GM12878 (cell line): Measurements from ENCODE around the gene CAB39. TPM values are rescaled to one million over a fixed set of nuclear protein-coding genes. Genes with fewer than 3 reads are reported as not detected.
A peak's percentile ranks its signal among the peaks of the same experiment; 100 is the strongest.

Experiments
- ATAC-seq: fragments of 200-7000 bp; cut with Tn5 transposase; 3 replicates; pipeline ENCODE4 v1.9.1; 2020; ENCODE audit warnings: mild to moderate bottlenecking, moderate library complexity
- BruUV-seq: library from RNA; stranded (reverse); fragments of 400-500 nt; replicated peaks from 2 replicates; lab custom pipeline; 2021; lab: Mats Ljungman, UMichigan
- CTCF ChIA-PET: fragments of 300-600 bp; sonication (Branson Sonifier 250); formaldehyde crosslinking; extraction: SDS; loops from one replicate; lab custom pipeline; 2021; ENCODE audit warnings: inconsistent platforms; lab: Yijun Ruan, JAX
- POLR2A ChIA-PET: fragments of 350-600 bp; formaldehyde crosslinking; extraction: SDS; loops from one replicate; lab custom pipeline; 2021; ENCODE audit warnings: inconsistent platforms; lab: Charles Lee
- RAD21 ChIA-PET: fragments of 300-600 bp; sonication (Branson Sonifier 250); formaldehyde crosslinking; loops from one replicate; lab custom pipeline; 2023; ENCODE audit warnings: antibody characterized with exemption; ENCODE audit not compliant: unreplicated experiment; lab: Charles Lee
- SMC1A ChIA-PET: fragments of 300-600 bp; sonication (Branson Sonifier 250); formaldehyde crosslinking; loops from one replicate; lab custom pipeline; 2023; ENCODE audit not compliant: unreplicated experiment, uncharacterized antibody; lab: Charles Lee
- DNase-seq: peaks from one replicate; pipeline ENCODE4 v3.0.0-alpha.2; 2011; ENCODE audit warnings: low read depth, low spot score
- FAIRE-seq: peaks from 3 replicates; lab custom pipeline; 2011; peaks lifted over from hg19 to GRCh38; lab: Jason Lieb, UNC
- H2AFZ ChIP-seq: 2 replicates; pipeline ENCODE4 v1.6.0; 2011; ENCODE audit warnings: low read depth, low read length, control low read depth; ENCODE audit not compliant: control insufficient read depth
- H3K27ac ChIP-seq: 2 replicates; pipeline ENCODE4 v1.5.1; 2011; ENCODE audit warnings: control low read depth; ENCODE audit not compliant: control insufficient read depth, insufficient read depth
- H3K27me3 ChIP-seq, 2 experiments: replicated peaks in 1 of 2; 2 replicates each; pipeline versions ENCODE4 v1.6.0 to v1.6.1; 2011; ENCODE audit warnings: low read length in 1 of 2; ENCODE audit not compliant: control insufficient read depth in 2 of 2, insufficient read depth in 2 of 2
- H3K36me3 ChIP-seq, 2 experiments: 2 replicates each; pipeline ENCODE4 v1.5.1; 2011; ENCODE audit warnings: low read length in 1 of 2; ENCODE audit not compliant: control insufficient read depth in 2 of 2, insufficient read depth in 2 of 2
- H3K4me1 ChIP-seq: 2 replicates; pipeline ENCODE4 v1.6.1; 2011; ENCODE audit warnings: mild to moderate bottlenecking, low read length, moderate library complexity, mixed read lengths; ENCODE audit not compliant: control insufficient read depth, insufficient read depth
- H3K4me2 ChIP-seq: 2 replicates; pipeline ENCODE4 v1.6.0; 2011; ENCODE audit warnings: control low read depth; ENCODE audit not compliant: control insufficient read depth, insufficient read depth
- H3K4me3 ChIP-seq: fragments of 200-600 bp; sonication (generic); 2 replicates; pipeline ENCODE4 v1.5.1; 2016
- H3K79me2 ChIP-seq: 2 replicates; pipeline ENCODE4 v1.6.0; 2011; ENCODE audit warnings: low read length; ENCODE audit not compliant: control insufficient read depth, insufficient read depth
- H3K9ac ChIP-seq: 2 replicates; pipeline ENCODE4 v1.8.0; 2011; ENCODE audit warnings: low read length, control low read depth, mixed read lengths; ENCODE audit not compliant: control insufficient read depth, insufficient read depth
- H3K9me3 ChIP-seq: replicated peaks from 3 replicates; pipeline ENCODE4 v1.5.1; 2011; ENCODE audit warnings: mild to moderate bottlenecking, low read length; ENCODE audit not compliant: control insufficient read depth, insufficient read depth
- H4K20me1 ChIP-seq: 2 replicates; pipeline ENCODE4 v1.6.0; 2011; ENCODE audit not compliant: control insufficient read depth, insufficient read depth
- CTCF ChIP-seq, 3 experiments: IDR thresholded peaks in 2 of 3; conservative IDR thresholded peaks in 1 of 3; 2 replicates each; pipeline ENCODE4 v1.5.1; 2011; ENCODE audit warnings: low read depth in 3 of 3, low read length in 3 of 3, mild to moderate bottlenecking in 3 of 3, control low read depth in 2 of 3, moderate library complexity in 2 of 3, inconsistent platforms in 1 of 3, mixed read lengths in 1 of 3; ENCODE audit not compliant: control insufficient read depth in 2 of 3, insufficient read depth in 1 of 3; ENCODE audit errors: extremely low read depth in 1 of 3
- EGR1 ChIP-seq, 2 experiments: IDR thresholded peaks; 1 replicate in 1 of 2; 2 replicates in 1 of 2; pipeline ENCODE4 v1.6.1; 2011 to 2012; ENCODE audit warnings: low read depth in 2 of 2, low read length in 2 of 2, borderline replicate concordance in 1 of 2, mild to moderate bottlenecking in 1 of 2, moderate library complexity in 1 of 2
- LARP7 ChIP-seq: fragments of 450-650 bp; IDR thresholded peaks from 2 replicates; pipeline ENCODE4 v1.6.1; 2017; ENCODE audit warnings: mild to moderate bottlenecking
- PKNOX1 ChIP-seq: fragments of 450-650 bp; IDR thresholded peaks from 2 replicates; pipeline ENCODE4 v1.6.1; 2016; ENCODE audit warnings: mild to moderate bottlenecking
- POLR2AphosphoS2 ChIP-seq: IDR thresholded peaks from 2 replicates; pipeline ENCODE4 v1.6.1; 2011; ENCODE audit warnings: low read depth, mild to moderate bottlenecking, low read length, improper control_type of control experiment, moderate library complexity
- RAD21 ChIP-seq: IDR thresholded peaks from 2 replicates; pipeline ENCODE4 v1.6.1; 2011; ENCODE audit warnings: mild to moderate bottlenecking, low read depth, low read length, moderate library complexity; ENCODE audit not compliant: insufficient read depth
- RUNX3 ChIP-seq: IDR thresholded peaks from 2 replicates; pipeline ENCODE4 v1.6.1; 2012; ENCODE audit warnings: low read length, inconsistent platforms
- SIN3A ChIP-seq: IDR thresholded peaks from 2 replicates; pipeline ENCODE4 v1.6.1; 2012; ENCODE audit warnings: low read depth, low read length, improper control_type of control experiment
- SMC3 ChIP-seq: IDR thresholded peaks from 2 replicates; pipeline ENCODE4 v1.6.1; 2011; ENCODE audit warnings: low read length, improper control_type of control experiment, borderline replicate concordance
- STAT1 ChIP-seq: fragments of 450-650 bp; conservative IDR thresholded peaks from 2 replicates; pipeline ENCODE4 v1.6.1; 2014; ENCODE audit warnings: antibody characterized with exemption, mild to moderate bottlenecking
- SUZ12 ChIP-seq: fragments of 200-600 bp; sonication (generic); IDR thresholded peaks from one replicate; pipeline ENCODE4 v1.6.1; 2018; ENCODE audit warnings: antibody characterized with exemption, mild to moderate bottlenecking; ENCODE audit not compliant: unreplicated experiment
- TCF7 ChIP-seq: IDR thresholded peaks from 2 replicates; pipeline ENCODE4 v1.6.1; 2014; ENCODE audit warnings: antibody characterized with exemption, borderline replicate concordance
- YY1 ChIP-seq: IDR thresholded peaks from 2 replicates; pipeline ENCODE4 v1.6.1; 2011; ENCODE audit warnings: low read depth, mild to moderate bottlenecking, low read length
- ZNF24 ChIP-seq: fragments of 450-650 bp; IDR thresholded peaks from 2 replicates; pipeline ENCODE4 v1.6.1; 2017; ENCODE audit warnings: antibody characterized with exemption, mild to moderate bottlenecking
- WGBS: methylation state at CpG from one replicate; pipeline ENCODE4 v1.1.6; 2016; ENCODE audit warnings: low lambda C conversion rate; ENCODE audit not compliant: insufficient replicate concordance, insufficient coverage; ENCODE audit errors: missing lambda C conversion rate; 5-methylcytosine and 5-hydroxymethylcytosine counted together
- in situ Hi-C: fragments of 300-500 bp; cut with MboI; formaldehyde crosslinking; loops from 9 replicates; pipeline ENCODE4 v1.14.3; 2018; ENCODE audit warnings: mixed read lengths
- intact Hi-C: fragments of 100-400 bp; cut with micrococcal nuclease; formaldehyde crosslinking; loops from one replicate; pipeline ENCODE4 v1.14.2; 2022; ENCODE audit not compliant: unreplicated experiment
- polyA plus RNA-seq, 11 experiments: library from polyadenylated mRNA; depleted of rRNA in 4 of 11; unstranded in 6 of 11; stranded (reverse) in 5 of 11; fragments of >200 nt; fragmentation: Nextera tagmentation in 4 of 11; fragmentation: Illumina TruSeq in 1 of 11; extraction: Ambion mirVana in 4 of 11; extraction: Trizol in 1 of 11; gene quantifications; 1 replicate in 1 of 11; 2 replicates in 10 of 11; pipeline versions ENCODE4 v1.2.1 to v1.2.3, GENCODE V29; 2011 to 2016; ENCODE audit warnings: inconsistent platforms in 2 of 11, missing spikeins in 2 of 11, low read depth in 1 of 11
- total RNA-seq, 4 experiments: library from RNA; depleted of rRNA in 3 of 4; stranded (reverse); fragments of >200 nt in 3 of 4; fragmentation: Illumina TruSeq in 1 of 4; extraction: Trizol in 1 of 4; gene quantifications; 2 replicates each; pipeline versions ENCODE4 v1.2.1 to v1.2.3, GENCODE V29; 2013 to 2021
- TF ChIP-seq, protein P1 (sequence below): IDR thresholded peaks from 2 replicates; pipeline ENCODE4 v1.6.1; 2012; ENCODE audit warnings: low read length, inconsistent platforms

Gene CAB39
- total and polyA plus RNA-seq, 10 of the 15 experiments (the other 5 are each of a cell fraction or from before 2014, with no cell fraction given) = 13.3 to 129 (median 62.9) TPM

- Histone ChIP-seq H3K9me3 (no peaks in the 10 kb centered on the region; the same call in 2 of the 3 replicates), H3K4me2 (no peak overlapping the region), H3K79me2 (no peaks in the 10 kb centered on the region), H4K20me1 (no peaks in the 10 kb centered on the region), H3K27me3 (peaks cover 0 to 3% of the 10 kb centered on the region in 2 experiments; a peak in 1 of 4 replicates), H3K4me1 (peaks cover 5% of the 10 kb centered on the region; the same call in 1 of the 2 replicates)
- DNase-seq (no peak), FAIRE-seq (peak; percentile 68)
- CTCF ChIA-PET = interaction anchor here (0.7 to 4.5 kb wide), 32 partner anchors 8 to 208 kb away, joined by 3 to 57 read pairs (median 5); partner anchors contain the start of gene GPR55
- intact Hi-C loops = loop anchor here (2.0 kb wide), 2 partner anchors 43 to 75 kb away; partner anchors contain the start of gene GPR55
- no TSS peak for BruUV-seq
- TF ChIP-seq SIN3A (no peak), STAT1 (no peak), TCF7 (no peak), SMC3 (peak; percentile 49; the same call in 1 of the 2 replicates), RAD21 (peak; percentile 37), YY1 (peak; percentile 48; the same call in 1 of the 2 replicates), EGR1 (IDR thresholded peaks at IDR 0.05; ENCODE audit: borderline replicate concordance in 1 of 2, low read depth in 2 of 2, low read length in 2 of 2) (peak; percentile 32 to 99), POLR2AphosphoS2 (no peak), LARP7 (no peak), PKNOX1 (peak; percentile 46), SUZ12 (no peak), RUNX3 (0 out of 2 replicates have a peak, but pooled peaks have one; percentile 30), CTCF (IDR thresholded peaks at IDR 0.05 in 2 of 3, conservative IDR thresholded peaks at IDR 0.05 in 1 of 3; ENCODE audit: control insufficient read depth in 2 of 3, extremely low read depth in 1 of 3, insufficient read depth in 1 of 3, low read depth in 3 of 3, low read length in 3 of 3) (peak; percentile 77 to 97 (median 92)), ZNF24 (no peak)
- TF ChIP-seq, protein P1, sequence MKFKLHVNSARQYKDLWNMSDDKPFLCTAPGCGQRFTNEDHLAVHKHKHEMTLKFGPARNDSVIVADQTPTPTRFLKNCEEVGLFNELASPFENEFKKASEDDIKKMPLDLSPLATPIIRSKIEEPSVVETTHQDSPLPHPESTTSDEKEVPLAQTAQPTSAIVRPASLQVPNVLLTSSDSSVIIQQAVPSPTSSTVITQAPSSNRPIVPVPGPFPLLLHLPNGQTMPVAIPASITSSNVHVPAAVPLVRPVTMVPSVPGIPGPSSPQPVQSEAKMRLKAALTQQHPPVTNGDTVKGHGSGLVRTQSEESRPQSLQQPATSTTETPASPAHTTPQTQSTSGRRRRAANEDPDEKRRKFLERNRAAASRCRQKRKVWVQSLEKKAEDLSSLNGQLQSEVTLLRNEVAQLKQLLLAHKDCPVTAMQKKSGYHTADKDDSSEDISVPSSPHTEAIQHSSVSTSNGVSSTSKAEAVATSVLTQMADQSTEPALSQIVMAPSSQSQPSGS = no peak
- TF ChIP-seq, all 136 proteins: peak for 7
- POLR2A ChIA-PET = no interaction called here
- in situ Hi-C loops = no loop called here
- no peaks in the 10 kb centered on the region for H3K36me3 ChIP-seq
- RAD21 ChIA-PET = interaction anchor here (1.0 to 3.6 kb wide), 4 partner anchors 13 to 25 kb away, joined by 3 to 23 read pairs (median 5); no protein-coding TSS in a partner anchor
- H3K9ac ChIP-seq = no peak overlapping the region
- no peak overlapping the region for H2AFZ ChIP-seq
- no peak overlapping the region for H3K4me3 ChIP-seq
- ATAC-seq = peak; percentile 83
- WGBS = 59% methylated on average over 40 of the region's 40 CpGs
- no peak overlapping the region for H3K27ac ChIP-seq
- SMC1A ChIA-PET = interaction anchor here (0.8 to 4.1 kb wide), 7 partner anchors 9 to 136 kb away, joined by 3 to 31 read pairs (median 6); partner anchors contain the start of gene GPR55
Observed at GRCh38 chr2:230849633-230850357, 137.2 kb downstream of the CAB39 start.
